NCI-H2107 treated with DMSO at 0.1 percent for 48 hours (cell line): ENCODE data around the gene PIM3.
A peak's percentile ranks its signal among the peaks of the same experiment; 100 is the strongest.
"Not testable (repeated sequence)": the region's sequence is repeated elsewhere in the genome, so short reads cannot be mapped to it uniquely, and the experiment has no call there.

Source experiments
- DNase-seq: peaks from one replicate; lab custom pipeline; 2025; ENCODE audit not compliant: unreplicated experiment; lab: John Stamatoyannopoulos, UW

PIM3 gene

GRCh38 chr22:49942565-49943404 is 17.8 kb upstream of the PIM3 start:
- no peak for DNase-seq

GRCh38 chr22:49943405-49943765 is 17.2 kb upstream of the PIM3 start:
- no peak for DNase-seq

GRCh38 chr22:49943771-49944398 is 16.7 kb upstream of the PIM3 start:
- no peak for DNase-seq

DNA sequence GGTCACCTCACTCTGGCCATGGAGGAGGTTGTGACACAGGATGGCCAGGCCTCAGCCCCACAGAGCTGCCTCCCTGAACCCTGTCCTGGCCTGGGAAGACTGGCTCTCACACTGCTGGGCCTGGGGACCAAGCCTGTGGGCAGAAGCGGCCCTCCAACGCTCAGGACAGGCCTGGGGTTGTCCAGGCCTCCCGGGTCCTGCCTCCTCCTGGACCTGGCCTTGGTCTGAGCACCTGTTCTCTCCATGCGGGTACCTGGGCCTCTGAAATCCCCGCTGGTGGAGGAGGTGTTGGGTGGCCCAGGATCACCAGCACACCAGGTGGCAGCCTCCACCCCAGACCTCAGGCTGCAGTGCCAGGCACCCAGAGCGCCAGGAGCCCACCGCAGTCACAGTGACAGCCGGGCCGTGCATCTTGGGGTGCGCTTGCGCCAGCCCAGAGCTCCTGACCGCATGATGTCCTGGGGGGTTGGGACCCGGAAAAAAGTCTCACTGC is 16.1 kb upstream of the PIM3 start:
- no peak for DNase-seq

DNA sequence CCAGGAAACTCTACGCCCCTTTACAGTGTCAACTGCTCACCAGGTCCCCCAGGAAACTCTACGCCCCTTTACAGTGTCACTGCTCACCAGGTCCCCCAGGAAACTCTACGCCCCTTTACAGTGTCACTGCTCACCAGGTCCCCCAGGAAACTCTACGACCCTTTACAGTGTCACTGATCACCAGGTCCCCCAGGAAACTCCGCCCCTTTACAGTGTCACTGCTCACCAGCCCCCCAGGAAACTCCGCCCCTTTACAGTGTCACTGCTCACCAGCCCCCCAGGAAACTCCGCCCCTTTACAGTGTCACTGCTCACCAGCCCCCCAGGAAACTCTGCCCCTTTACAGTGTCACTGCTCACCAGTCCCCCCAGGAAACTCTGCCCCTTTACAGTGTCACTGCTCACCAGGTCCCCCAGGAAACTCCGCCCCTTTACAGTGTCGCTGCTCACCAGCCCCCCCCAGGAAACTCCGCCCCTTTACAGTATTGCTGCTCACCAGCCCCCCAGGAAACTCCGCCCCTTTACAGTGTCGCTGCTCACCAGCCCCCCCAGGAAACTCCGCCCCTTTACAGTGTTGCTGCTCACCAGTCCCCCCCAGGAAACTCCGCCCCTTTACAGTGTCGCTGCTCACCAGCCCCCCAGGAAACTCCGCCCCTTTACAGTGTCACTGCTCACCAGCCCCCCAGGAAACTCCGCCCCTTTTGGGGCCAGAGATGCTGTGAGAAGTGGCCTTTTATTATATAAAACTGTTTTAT is 15.4 kb upstream of the PIM3 start:
- not testable (repeated sequence) for DNase-seq

GRCh38 chr22:49946612-49947295 is 13.8 kb upstream of the PIM3 start:
- DNase-seq: no peak

DNA sequence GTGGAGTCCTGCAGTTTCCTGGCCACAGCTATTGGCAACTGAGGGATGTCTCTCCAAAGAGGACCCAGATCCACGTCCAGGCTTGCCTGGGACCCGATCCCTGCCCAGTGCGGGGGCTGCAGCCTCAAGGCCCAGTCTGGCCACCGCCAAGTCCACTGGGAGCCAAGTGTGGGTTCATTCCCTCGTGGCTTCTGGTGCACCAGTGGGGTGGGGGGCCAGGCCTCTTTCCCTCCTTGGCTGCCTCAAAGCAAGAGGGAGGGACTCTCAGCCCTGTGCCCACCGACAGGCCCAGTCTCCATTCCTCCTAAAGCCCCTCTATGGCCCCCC is 13.3 kb upstream of the PIM3 start:
- DNase-seq: no peak

DNA sequence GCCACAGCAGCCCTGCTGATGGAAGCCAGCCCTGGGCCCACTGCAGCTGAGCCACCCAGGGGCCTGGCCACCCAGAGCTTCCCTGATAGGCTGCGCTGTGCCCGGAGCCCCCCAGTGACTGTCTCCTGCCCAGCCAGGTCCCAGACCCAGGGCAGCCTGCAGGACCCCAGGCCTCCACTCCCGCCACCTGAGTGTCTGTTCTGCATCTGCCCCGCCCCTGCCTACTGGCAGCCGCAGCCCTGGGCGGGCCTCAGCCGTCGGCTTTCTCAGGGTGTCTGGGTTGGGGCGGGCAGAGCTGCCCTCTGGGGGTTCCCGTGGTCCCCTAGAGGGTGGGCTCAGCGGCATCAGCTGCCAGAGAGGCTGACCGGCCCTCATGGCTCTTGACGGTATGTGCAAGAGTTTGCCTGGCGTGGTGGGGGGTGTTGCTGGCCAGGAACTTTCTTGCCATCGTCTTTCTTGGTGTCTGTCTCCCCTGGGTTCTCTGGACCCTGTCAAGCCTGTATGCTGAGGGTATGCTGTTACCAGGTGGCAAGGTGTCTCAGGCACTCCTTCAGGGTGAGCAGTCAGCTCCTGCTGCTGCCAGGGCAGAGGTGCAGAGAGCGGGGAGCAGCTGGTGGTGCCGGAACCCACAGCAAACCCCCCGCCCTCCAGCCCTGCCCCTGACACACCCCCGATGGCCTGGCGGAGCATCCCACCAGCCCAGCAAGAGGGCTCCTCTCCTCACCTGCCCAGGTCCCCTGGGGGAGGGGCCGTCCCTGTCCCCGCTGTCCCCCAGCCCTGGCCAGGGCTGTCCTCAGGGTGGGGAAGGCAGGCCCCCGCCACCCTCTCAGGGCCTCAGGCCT is 12.2 kb upstream of the PIM3 start:
- DNase-seq: no peak

GRCh38 chr22:49948958-49949913 is 11.3 kb upstream of the PIM3 start:
- no peak for DNase-seq

GRCh38 chr22:49949914-49950292 is 10.7 kb upstream of the PIM3 start:
- no peak for DNase-seq

DNA sequence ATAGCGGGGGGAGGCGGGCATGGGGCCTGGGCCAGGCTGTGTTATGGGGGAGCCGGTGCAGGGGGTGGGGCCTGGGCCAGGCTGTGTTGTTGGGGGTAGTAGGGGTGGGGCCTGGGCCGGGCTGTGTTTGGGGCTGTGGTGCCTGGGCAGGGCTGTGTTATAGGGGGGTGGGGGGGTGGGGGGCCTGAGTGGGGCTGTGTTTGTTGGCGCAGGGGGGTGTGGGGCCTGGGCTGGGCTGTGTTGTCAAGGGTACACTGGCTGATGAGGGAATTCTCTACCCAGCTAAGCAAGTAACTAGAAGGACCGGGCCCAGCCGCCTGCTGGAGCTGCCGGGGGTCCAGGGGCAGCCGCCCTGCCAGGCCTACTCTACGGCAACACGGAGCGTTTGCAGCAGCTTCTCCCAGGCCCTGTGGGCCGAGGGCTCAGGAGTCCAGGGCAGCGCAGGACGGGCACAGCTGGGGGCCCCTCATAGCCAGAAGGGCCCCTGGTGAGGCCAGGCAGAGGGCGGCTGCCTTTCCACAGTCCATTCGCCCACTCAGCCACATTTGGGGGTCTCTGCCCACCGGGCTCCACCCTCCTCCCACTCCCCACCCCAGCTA is 10.1 kb upstream of the PIM3 start:
- DNase-seq: no peak

GRCh38 chr22:49951000-49951677 is 9.4 kb upstream of the PIM3 start:
- peak; percentile 18 for DNase-seq

GRCh38 chr22:49951678-49951985 is 8.9 kb upstream of the PIM3 start:
- DNase-seq: no peak

DNA sequence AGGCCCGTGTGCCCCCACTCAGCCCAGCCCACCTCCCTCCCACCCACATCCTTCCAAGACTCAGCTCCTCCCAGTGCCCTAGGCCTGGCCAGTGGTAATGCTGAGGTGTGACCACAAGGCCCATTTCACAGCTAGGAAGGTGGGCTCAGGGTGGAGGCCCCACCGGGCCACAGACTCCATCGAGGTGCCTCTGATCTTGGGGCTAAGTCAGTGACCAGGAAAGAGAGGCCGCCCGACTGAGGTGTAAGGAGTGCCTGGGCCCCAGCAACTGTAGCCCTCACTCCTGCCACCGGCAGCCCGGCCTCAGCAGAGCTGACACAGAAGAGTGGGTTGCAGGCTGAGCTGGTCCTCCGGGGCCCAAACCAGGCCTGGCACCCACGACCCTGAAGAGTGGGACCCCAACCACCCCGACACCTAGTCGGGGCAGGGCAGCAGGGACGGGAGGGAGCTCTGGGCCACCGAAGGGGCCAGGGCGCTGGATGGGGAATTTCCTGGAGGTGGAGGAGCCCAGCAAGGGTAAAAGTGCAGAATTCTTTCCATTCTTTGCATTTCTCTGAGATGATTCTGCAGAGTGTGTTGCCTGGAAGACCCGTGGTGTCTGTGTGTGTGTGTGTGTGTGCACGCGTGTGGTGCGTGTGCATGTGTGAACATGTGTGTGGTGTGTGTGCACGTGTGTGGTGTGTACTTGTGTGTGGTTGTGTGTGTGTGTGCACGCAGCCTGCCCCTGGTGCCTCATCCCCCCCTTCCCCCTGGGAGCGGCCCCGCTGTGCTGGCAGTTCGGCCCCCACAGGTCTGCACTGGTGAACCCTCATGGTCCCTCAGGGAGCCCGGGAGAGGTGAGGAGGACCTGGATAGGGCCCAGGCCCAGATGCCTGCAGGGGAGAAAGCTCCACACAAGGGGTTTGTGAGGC is 8.3 kb upstream of the PIM3 start:
- no peak for DNase-seq

- no peak for DNase-seq
Observed at GRCh38 chr22:49953027-49953679, 7.4 kb upstream of the PIM3 start.

GRCh38 chr22:49953680-49954344 is 6.8 kb upstream of the PIM3 start:
- DNase-seq: no peak

DNA sequence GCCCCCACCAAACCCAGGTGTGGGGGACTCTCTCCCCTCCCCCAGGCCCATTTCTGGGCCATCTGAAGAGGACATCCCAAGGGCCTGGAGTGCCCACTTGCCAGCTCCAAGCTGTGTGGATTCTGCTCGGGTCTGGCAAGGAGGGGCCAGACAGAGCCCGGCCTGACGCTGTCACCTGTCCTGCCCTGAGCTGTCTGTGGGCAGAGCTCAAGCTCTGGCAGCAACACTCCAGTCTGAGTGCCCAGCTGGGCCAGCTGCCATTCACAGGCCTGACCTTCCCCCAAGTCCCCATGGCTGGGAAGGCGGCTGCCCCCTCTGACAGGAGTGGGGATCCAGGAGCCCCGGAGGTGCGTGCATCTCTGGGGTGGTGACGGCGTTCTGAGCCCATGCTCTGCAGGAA is 6.2 kb upstream of the PIM3 start:
- DNase-seq: no peak
